Right kidney (tissue), 1 donor: Measurements from ENCODE around the gene GRIN2A.

Experiments
- DNase-seq: peaks from one replicate; pipeline ENCODE4 v3.0.0-alpha.2; 2016

Gene GRIN2A

GRCh38 chr16:9965079-9965478, 217.1 kb downstream of the GRIN2A start:
- DNase-seq, result no peak

- no peak for DNase-seq
Measured at GRCh38 chr16:9964426-9964825, 217.8 kb downstream of the GRIN2A start.

GRCh38 chr16:9957433-9957832, 224.8 kb downstream of the GRIN2A start:
- no peak for DNase-seq

GRCh38 chr16:9957002-9957401, 225.2 kb downstream of the GRIN2A start:
- no peak for DNase-seq

- DNase-seq, result no peak
Measured at GRCh38 chr16:9955677-9956076, 226.6 kb downstream of the GRIN2A start.

- no peak for DNase-seq
Measured at GRCh38 chr16:9953908-9954570, 228.2 kb downstream of the GRIN2A start.

GRCh38 chr16:9950658-9951057, 231.6 kb downstream of the GRIN2A start:
- no peak for DNase-seq

GRCh38 chr16:9949396-9949795, 232.8 kb downstream of the GRIN2A start:
- no peak for DNase-seq

GRCh38 chr16:9948933-9949332, 233.3 kb downstream of the GRIN2A start:
- no peak for DNase-seq

GRCh38 chr16:9946022-9946720, 236.1 kb downstream of the GRIN2A start:
- DNase-seq, result no peak

GRCh38 chr16:9943121-9943520, 239.1 kb downstream of the GRIN2A start:
- DNase-seq, result no peak

GRCh38 chr16:9941245-9941644, 241.0 kb downstream of the GRIN2A start:
- DNase-seq, result no peak

- DNase-seq, result no peak
Measured at GRCh38 chr16:9934723-9935508, 247.3 kb downstream of the GRIN2A start.

GRCh38 chr16:9932919-9933653, 249.1 kb downstream of the GRIN2A start:
- DNase-seq, result no peak

- DNase-seq, result no peak
Measured at GRCh38 chr16:9932000-9932399, 250.2 kb downstream of the GRIN2A start.

- DNase-seq, result no peak
Measured at GRCh38 chr16:9929836-9930235, 252.4 kb downstream of the GRIN2A start.

GRCh38 chr16:9929313-9929712, 252.9 kb downstream of the GRIN2A start:
- DNase-seq, result no peak

GRCh38 chr16:9922441-9922840, 259.8 kb downstream of the GRIN2A start:
- no peak for DNase-seq

GRCh38 chr16:9921997-9922396, 260.2 kb downstream of the GRIN2A start:
- no peak for DNase-seq

- no peak for DNase-seq
Measured at GRCh38 chr16:9919460-9919859, 262.8 kb downstream of the GRIN2A start.

GRCh38 chr16:9917691-9918090, 264.5 kb downstream of the GRIN2A start:
- DNase-seq, result no peak

GRCh38 chr16:9913604-9914326, 268.5 kb downstream of the GRIN2A start:
- DNase-seq, result no peak
